Esophagus squamous epithelium (tissue), 4 donors: ENCODE measurements around the gene IL1RAPL2.

ENCODE experiments used
- POLR2A ChIP-seq, 4 donors: fragments of 450-650 bp; IDR thresholded peaks; one replicate each; pipeline ENCODE4 v1.6.1; 2017; ENCODE audit warnings: antibody characterized with exemption in 4 of 4, mild to moderate bottlenecking in 4 of 4, moderate library complexity in 3 of 4
- TF ChIP-seq, protein P1 (sequence below), 6 experiments: fragments of 450-650 bp in 4 of 6; fragments of 200-600 bp in 2 of 6; sonication (generic) in 2 of 6; IDR thresholded peaks; one replicate each; pipeline ENCODE4 v1.5.1; 2016 to 2019; ENCODE audit warnings: antibody characterized with exemption in 6 of 6, mild to moderate bottlenecking in 4 of 6, moderate library complexity in 4 of 6

- TF ChIP-seq, protein P1, sequence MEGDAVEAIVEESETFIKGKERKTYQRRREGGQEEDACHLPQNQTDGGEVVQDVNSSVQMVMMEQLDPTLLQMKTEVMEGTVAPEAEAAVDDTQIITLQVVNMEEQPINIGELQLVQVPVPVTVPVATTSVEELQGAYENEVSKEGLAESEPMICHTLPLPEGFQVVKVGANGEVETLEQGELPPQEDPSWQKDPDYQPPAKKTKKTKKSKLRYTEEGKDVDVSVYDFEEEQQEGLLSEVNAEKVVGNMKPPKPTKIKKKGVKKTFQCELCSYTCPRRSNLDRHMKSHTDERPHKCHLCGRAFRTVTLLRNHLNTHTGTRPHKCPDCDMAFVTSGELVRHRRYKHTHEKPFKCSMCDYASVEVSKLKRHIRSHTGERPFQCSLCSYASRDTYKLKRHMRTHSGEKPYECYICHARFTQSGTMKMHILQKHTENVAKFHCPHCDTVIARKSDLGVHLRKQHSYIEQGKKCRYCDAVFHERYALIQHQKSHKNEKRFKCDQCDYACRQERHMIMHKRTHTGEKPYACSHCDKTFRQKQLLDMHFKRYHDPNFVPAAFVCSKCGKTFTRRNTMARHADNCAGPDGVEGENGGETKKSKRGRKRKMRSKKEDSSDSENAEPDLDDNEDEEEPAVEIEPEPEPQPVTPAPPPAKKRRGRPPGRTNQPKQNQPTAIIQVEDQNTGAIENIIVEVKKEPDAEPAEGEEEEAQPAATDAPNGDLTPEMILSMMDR (IDR thresholded peaks at IDR 0.05), result no peak
- TF ChIP-seq POLR2A (IDR thresholded peaks at IDR 0.05), result no peak
These were observed 653.7 kb downstream of the IL1RAPL2 start for GRCh38 chrX:105219454-105220401.
